Measurements from ENCODE around the gene THOC3.
"Not testable (repeated sequence)": the region's sequence is repeated elsewhere in the genome, so short reads cannot be mapped to it uniquely, and the experiment has no call there.

The THOC3 gene

GRCh38 chr5:175943253-175943652 lies 24.9 kb downstream of the THOC3 start:
- DNase-seq (ENCODE audit: low read depth in 1 of 2, low spot score in 1 of 2) = not testable (repeated sequence)

- DNase-seq (ENCODE audit: low read depth in 1 of 2, low spot score in 1 of 2) = not testable (repeated sequence)
These were observed 27.5 kb downstream of the THOC3 start for GRCh38 chr5:175940632-175941031.

DNA sequence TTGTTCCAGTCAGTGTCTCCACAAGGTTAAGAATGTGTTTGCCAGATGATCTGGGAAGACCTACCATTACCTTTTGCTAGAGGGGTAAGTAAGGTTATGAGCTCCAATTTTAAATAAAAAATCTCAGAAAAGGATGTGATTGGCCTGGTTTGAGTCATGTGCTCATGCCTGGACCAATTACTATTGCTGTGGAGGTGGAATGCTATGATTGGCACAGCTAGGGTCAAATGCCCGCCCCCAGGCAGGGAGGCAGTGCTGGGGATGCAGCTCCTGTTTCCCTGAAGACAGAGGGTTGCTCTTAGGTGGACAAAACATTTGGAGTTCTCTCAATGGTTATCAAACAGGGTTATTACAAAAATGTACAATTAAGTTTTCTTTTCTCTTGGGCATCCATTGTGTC lies 29.6 kb downstream of the THOC3 start:
- DNase-seq (ENCODE audit: low read depth in 1 of 2, low spot score in 1 of 2) = not testable (repeated sequence)

DNA sequence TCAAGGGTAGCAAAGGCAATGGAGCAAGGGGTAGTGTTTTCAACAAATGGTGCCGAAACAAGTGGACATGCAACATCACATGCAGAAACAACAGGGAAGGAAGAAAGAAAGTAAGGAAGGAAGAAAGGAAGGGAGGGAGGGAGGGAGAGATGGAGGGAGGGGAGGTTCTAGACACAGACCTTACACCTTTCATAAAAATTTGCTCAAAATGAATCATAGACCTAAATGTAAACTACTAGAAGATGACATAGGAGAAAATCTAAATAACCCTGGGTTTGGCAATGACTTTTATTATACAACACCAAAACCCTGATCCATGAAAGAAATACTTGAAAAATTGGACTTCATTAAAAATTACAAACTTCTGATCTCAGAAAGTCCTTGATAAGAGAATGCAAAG lies 39.4 kb downstream of the THOC3 start:
- DNase-seq (ENCODE audit: low read depth in 1 of 2, low spot score in 1 of 2) = not testable (repeated sequence)

DNA sequence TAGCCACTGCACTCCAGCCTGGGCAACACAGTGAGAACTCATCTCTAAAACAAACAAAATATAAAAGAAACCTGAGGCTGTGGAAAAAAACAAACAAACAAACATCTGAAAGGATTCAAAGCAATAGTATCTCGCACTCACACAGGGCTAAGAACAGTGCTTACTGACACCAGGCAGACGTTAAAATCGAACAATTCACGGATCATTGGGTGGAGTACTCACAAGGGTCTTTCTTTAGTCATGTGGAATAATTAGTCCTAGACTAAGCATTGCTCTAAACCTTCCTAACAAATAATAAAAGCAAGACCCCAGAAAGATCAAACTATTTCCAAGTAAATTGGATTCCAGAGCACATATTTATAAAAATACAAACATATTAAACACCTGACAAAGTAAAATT lies 43.0 kb downstream of the THOC3 start:
- DNase-seq (ENCODE audit: low read depth in 1 of 2, low spot score in 1 of 2) = not testable (repeated sequence)

GRCh38 chr5:175922192-175922885 lies 45.8 kb downstream of the THOC3 start:
- DNase-seq (ENCODE audit: low read depth in 1 of 2, low spot score in 1 of 2) = no peak

GRCh38 chr5:175921061-175921730 lies 46.9 kb downstream of the THOC3 start:
- DNase-seq (ENCODE audit: low read depth in 1 of 2, low spot score in 1 of 2) = no peak

DNA sequence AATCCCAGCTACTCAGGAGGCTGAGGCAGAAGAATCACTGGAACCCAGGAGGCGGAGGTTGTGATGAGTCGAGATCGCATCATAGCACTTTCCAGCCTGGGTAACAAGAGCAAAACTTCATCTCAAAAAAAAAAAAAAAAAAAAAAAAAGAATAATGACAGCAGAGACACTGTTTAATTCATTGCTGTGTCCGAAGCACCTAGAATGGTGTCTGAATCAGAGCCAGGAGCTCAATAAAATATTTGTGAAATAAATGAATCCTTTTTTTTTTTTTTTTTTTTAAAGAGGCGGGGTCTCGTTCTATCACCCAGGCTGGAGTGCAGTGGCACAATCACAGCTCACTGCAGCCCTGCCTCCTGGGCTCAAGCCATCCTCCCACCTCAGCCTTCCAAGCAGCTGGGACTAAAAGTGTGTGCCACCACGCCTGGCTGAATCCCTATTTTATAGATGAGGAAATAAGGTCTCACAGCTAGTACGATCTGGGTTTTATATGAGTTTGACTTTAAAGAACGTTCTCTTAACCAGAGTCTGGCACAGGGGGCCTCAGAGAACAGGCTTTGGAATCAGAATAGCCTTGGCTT lies 47.8 kb downstream of the THOC3 start:
- no peak for DNase-seq (ENCODE audit: low read depth in 1 of 2, low spot score in 1 of 2)

- DNase-seq (ENCODE audit: low read depth in 1 of 2, low spot score in 1 of 2) = not testable (repeated sequence)
These were observed 52.8 kb downstream of the THOC3 start for GRCh38 chr5:175915066-175916037.

- not testable (repeated sequence) for DNase-seq (ENCODE audit: low read depth in 1 of 2, low spot score in 1 of 2)
These were observed 54.1 kb downstream of the THOC3 start for GRCh38 chr5:175913835-175914672.

DNA sequence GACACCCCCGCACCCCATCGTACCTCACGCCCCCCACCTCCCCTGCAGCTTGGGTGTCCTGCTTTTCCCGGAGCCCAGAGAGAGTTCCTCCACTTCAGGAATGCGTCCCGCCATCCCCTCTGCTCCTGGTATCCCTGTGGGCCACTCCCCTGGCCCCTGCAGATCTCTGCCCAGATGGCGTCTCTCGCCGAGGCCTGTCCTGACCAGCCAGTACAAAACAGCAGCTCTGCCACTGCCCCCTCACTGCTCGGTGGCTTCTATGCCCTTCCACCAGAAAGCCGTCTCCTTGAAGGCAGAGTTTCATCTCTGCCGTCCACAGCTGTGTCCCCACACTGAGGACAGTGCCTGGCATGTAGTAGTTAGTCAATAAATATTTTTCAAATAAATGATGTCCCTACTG lies 58.0 kb downstream of the THOC3 start:
- DNase-seq (ENCODE audit: low read depth in 1 of 2, low spot score in 1 of 2) = not testable (repeated sequence)

Measured in stimulated activated CD4-positive, alpha-beta T cell treated with anti-CD3 and anti-CD28 coated beads, Interleukin-15, amount 100 ng/mL, for 1 hour (primary cell).